ENCODE results near the gene ZNF503. TPM values are rescaled to one million over a fixed set of nuclear protein-coding genes. Genes with fewer than 3 reads are reported as not detected.

ZNF503 gene
- total RNA-seq, 2 donors from 2014 or later = 8.9 to 9.8 TPM

DNA sequence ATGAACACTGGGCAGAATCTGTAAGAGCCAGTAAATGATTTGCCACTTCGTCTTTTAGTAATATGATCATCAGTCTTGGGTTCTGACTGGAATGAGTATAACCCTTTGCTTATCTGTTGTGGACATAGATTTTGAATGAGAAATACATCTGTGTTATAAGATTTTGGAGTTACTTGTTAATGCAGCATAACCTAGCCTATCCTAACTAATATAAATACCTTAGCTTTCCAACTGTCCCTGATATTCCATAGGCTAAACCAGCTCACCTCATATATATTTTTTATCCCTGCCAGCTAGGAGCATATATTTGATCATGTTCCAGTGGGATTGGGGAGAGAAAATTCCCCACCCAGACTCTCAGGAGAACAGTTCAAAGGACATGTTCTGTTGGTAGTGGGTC lies 44.9 kb upstream of the ZNF503 start:
- no peak for TF ChIP-seq CTCF (IDR thresholded peaks at IDR 0.05)
- H3K27me3 ChIP-seq = no peaks in the 10 kb centered on the region
- peaks cover 0 to 12% of the 10 kb centered on the region in 2 donors for H3K4me1 ChIP-seq
- peaks cover 0 to 31% of the 10 kb centered on the region in 2 donors for H3K9me3 ChIP-seq
- no peak for DNase-seq (ENCODE audit: low spot score)
- H3K27ac ChIP-seq = no peak overlapping the region
- H3K36me3 ChIP-seq = no peaks in the 10 kb centered on the region
- no peak overlapping the region for H3K4me3 ChIP-seq

- Histone ChIP-seq H3K9me3 (peaks cover 0 to 31% of the 10 kb centered on the region in 2 donors), H3K27me3 (no peaks in the 10 kb centered on the region), H3K4me1 (peaks cover 0 to 5% of the 10 kb centered on the region in 2 donors), H3K27ac (no peak overlapping the region), H3K36me3 (no peaks in the 10 kb centered on the region), H3K4me3 (no peak overlapping the region)
- DNase-seq (ENCODE audit: low spot score) = no peak
- TF ChIP-seq CTCF (IDR thresholded peaks at IDR 0.05) = no peak
Measured at GRCh38 chr10:75444781-75445386, 43.3 kb upstream of the ZNF503 start.

- DNase-seq (ENCODE audit: low spot score) = no peak
- Histone ChIP-seq H3K27me3 (no peaks in the 10 kb centered on the region), H3K27ac (no peak overlapping the region), H3K9me3 (peaks cover 0 to 31% of the 10 kb centered on the region in 2 donors), H3K4me3 (no peak overlapping the region), H3K4me1 (no peaks in the 10 kb centered on the region), H3K36me3 (no peaks in the 10 kb centered on the region)
- TF ChIP-seq CTCF (IDR thresholded peaks at IDR 0.05) = no peak
Measured at GRCh38 chr10:75443362-75443761, 41.8 kb upstream of the ZNF503 start.

- H3K4me3 ChIP-seq = no peak overlapping the region
- DNase-seq (ENCODE audit: low spot score) = no peak
- peaks cover 0 to 31% of the 10 kb centered on the region in 2 donors for H3K9me3 ChIP-seq
- no peaks in the 10 kb centered on the region for H3K27me3 ChIP-seq
- no peak overlapping the region for H3K27ac ChIP-seq
- no peaks in the 10 kb centered on the region for H3K36me3 ChIP-seq
- TF ChIP-seq CTCF (IDR thresholded peaks at IDR 0.05) = no peak
- no peaks in the 10 kb centered on the region for H3K4me1 ChIP-seq
Measured at GRCh38 chr10:75441682-75442081, 40.1 kb upstream of the ZNF503 start.

GRCh38 chr10:75441196-75441595 lies 39.6 kb upstream of the ZNF503 start:
- no peak for TF ChIP-seq CTCF (IDR thresholded peaks at IDR 0.05)
- DNase-seq (ENCODE audit: low spot score) = no peak
- peaks cover 0 to 31% of the 10 kb centered on the region in 2 donors for H3K9me3 ChIP-seq

GRCh38 chr10:75440271-75440793 lies 38.8 kb upstream of the ZNF503 start:
- Histone ChIP-seq H3K27me3 (no peaks in the 10 kb centered on the region), H3K9me3 (peaks cover 0 to 28% of the 10 kb centered on the region in 2 donors), H3K36me3 (no peaks in the 10 kb centered on the region), H3K4me3 (no peak overlapping the region), H3K4me1 (no peaks in the 10 kb centered on the region), H3K27ac (no peak overlapping the region)
- TF ChIP-seq CTCF (IDR thresholded peaks at IDR 0.05) = no peak
- no peak for DNase-seq (ENCODE audit: low spot score)

More at GRCh38 chr10:75441196-75441595, 39.6 kb upstream of the ZNF503 start:
- Histone ChIP-seq H3K27ac (no peak overlapping the region), H3K36me3 (no peaks in the 10 kb centered on the region), H3K4me1 (no peaks in the 10 kb centered on the region), H3K4me3 (no peak overlapping the region), H3K27me3 (no peaks in the 10 kb centered on the region)
